MM.1S (cell line): ENCODE results near the gene NDUFAF2.

Experiments used
- CTCF ChIP-seq: fragments of 300-600 bp; sonication (generic); IDR thresholded peaks from 2 replicates; pipeline ENCODE4 v1.5.1; 2016; ENCODE audit warnings: antibody characterized with exemption, low read length, mixed read lengths
- EZH2phosphoT487 ChIP-seq: fragments of 300-600 bp; sonication (generic); IDR thresholded peaks from 2 replicates; pipeline ENCODE4 v1.6.1; 2018; ENCODE audit warnings: antibody characterized with exemption, low read length

GRCh38 chr5:61089351-61089750 lies 144.3 kb downstream of the NDUFAF2 start:
- TF ChIP-seq CTCF = no peak
- TF ChIP-seq EZH2phosphoT487 = no peak
